ENCODE data around the gene C1orf216. TPM values are rescaled to one million over a fixed set of nuclear protein-coding genes. Genes with fewer than 3 reads are reported as not detected.
"Not testable (repeated sequence)": the region's sequence is repeated elsewhere in the genome, so short reads cannot be mapped to it uniquely, and the experiment has no call there.

The C1orf216 gene
- total RNA-seq, 1 experiment from 2014 or later = 13.4 TPM

DNA sequence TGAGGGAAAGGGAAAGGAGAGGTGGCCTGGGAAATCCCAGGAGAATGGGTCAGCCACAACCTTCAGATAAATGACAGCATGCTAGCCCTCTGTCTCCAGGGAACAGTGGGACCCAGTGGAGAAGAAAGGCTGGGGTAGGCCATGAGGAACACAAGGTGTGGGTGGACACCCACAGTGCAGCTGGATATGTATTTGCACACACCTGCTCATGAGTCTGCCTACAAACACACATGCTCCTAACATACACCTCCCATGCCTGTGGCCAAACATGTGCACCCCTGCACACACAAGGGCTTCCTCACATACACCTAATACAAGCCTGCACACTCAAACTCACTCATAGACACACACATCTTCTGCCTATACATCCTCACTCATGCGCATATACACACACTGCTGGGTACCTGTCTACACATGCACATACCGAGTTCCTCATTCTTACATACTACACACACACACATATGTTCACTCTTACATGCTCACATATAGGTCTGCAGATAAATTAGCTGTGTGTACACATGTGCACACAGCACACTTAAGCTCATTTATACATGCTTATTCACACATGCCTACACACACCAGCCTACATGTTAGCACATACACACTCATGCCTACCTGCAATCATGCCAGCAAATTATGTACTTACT lies 3.6 kb downstream of the C1orf216 start:
- POLR2A ChIA-PET (ENCODE audit: unreplicated experiment) = no interaction called here

DNA sequence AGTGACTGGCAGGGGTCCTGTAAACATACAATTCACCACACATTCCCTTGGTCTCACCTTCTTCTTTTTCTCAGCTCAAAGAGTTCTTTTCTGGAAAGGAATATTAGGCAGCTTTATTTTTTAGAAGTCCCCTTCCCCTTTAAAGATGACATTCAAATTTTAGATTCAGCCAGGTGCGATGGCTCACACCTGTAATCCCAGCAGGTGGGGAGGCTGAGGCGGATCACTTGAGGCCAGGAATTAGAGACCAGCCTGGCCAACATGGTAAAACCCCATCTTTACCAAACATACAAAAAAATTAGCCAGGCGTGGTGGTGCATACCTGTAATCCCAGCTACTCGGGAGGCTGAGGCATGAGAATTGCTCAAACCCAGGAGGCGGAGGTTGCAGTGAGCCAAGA lies 7.6 kb downstream of the C1orf216 start:
- H4K20me1 ChIP-seq (ENCODE audit: low read length); POLR2A ChIA-PET (ENCODE audit: unreplicated experiment); BruUV-seq (replicated peaks); CTCF ChIA-PET; H3K9me3 ChIP-seq (ENCODE audit: low read length); H2AFZ ChIP-seq (ENCODE audit: low read length); H3K4me3 ChIP-seq (ENCODE audit: low read length); intact Hi-C loops (cut with micrococcal nuclease); H3K4me2 ChIP-seq (ENCODE audit: low read length); H3K27ac ChIP-seq (ENCODE audit: low read length); H3F3A ChIP-seq (ENCODE audit: low read length, unreplicated experiment); H3K27me3 ChIP-seq (ENCODE audit: low read length); ATAC-seq; H3K4me1 ChIP-seq (ENCODE audit: insufficient read depth, low read length); H3K36me3 ChIP-seq (ENCODE audit: low read depth, low read length); DNase-seq; H3K9me2 ChIP-seq (replicated peaks; ENCODE audit: low read length); H3K9ac ChIP-seq (ENCODE audit: low read length): not testable (repeated sequence)
- H3K79me2 ChIP-seq (ENCODE audit: low read length) = peaks cover 14% of the 10 kb centered on the region; the same call in 1 of the 2 replicates

More for the DNA sequence above, 3.6 kb downstream of the C1orf216 start:
- BruUV-seq (replicated peaks) = no TSS peak
- ATAC-seq (no peak), DNase-seq (no peak)
- no peaks in the 10 kb centered on the region for H3K9me2 ChIP-seq (replicated peaks; ENCODE audit: low read length)
- TF ChIP-seq CTCF (conservative IDR thresholded peaks at IDR 0.05; ENCODE audit: low read depth, low read length) (no peak), EZH2 (IDR thresholded peaks at IDR 0.05; ENCODE audit: low read length, unreplicated experiment) (no peak), EZH2phosphoT487 (IDR thresholded peaks at IDR 0.05; ENCODE audit: borderline replicate concordance, low read length) (no peak)
- no peaks in the 10 kb centered on the region for H3F3A ChIP-seq (ENCODE audit: low read length, unreplicated experiment)
- H3K36me3 ChIP-seq (ENCODE audit: low read depth, low read length) = 0 out of 2 replicates have a peak, but pooled peaks cover 6% of the 10 kb centered on the region
- H3K4me3 ChIP-seq (ENCODE audit: low read length) = no peak overlapping the region
- H3K9me3 ChIP-seq (ENCODE audit: low read length) = no peaks in the 10 kb centered on the region
- intact Hi-C loops (cut with micrococcal nuclease) = loop anchor here (1.0 to 5.0 kb wide), 2 partner anchors 73 to 146 kb away; partner anchors contain the start of gene PSMB2
- no peak overlapping the region for H3K27ac ChIP-seq (ENCODE audit: low read length)
- no peak overlapping the region for H3K9ac ChIP-seq (ENCODE audit: low read length)
- peaks cover 23% of the 10 kb centered on the region for H3K4me1 ChIP-seq (ENCODE audit: insufficient read depth, low read length)
- 0 out of 2 replicates have a peak overlapping the region, but pooled peaks have one; percentile 0 for H3K4me2 ChIP-seq (ENCODE audit: low read length)
- peaks cover 35% of the 10 kb centered on the region for H3K79me2 ChIP-seq (ENCODE audit: low read length)
- H3K27me3 ChIP-seq (ENCODE audit: low read length) = no peaks in the 10 kb centered on the region
- CTCF ChIA-PET = interaction anchor here (0.5 to 1.6 kb wide), 9 partner anchors 13 to 653 kb away, joined by 3 to 10 read pairs (median 4); no protein-coding TSS in a partner anchor
- no peak overlapping the region for H2AFZ ChIP-seq (ENCODE audit: low read length)
- peaks cover 4% of the 10 kb centered on the region; the same call in 1 of the 2 replicates for H4K20me1 ChIP-seq (ENCODE audit: low read length)

DNA sequence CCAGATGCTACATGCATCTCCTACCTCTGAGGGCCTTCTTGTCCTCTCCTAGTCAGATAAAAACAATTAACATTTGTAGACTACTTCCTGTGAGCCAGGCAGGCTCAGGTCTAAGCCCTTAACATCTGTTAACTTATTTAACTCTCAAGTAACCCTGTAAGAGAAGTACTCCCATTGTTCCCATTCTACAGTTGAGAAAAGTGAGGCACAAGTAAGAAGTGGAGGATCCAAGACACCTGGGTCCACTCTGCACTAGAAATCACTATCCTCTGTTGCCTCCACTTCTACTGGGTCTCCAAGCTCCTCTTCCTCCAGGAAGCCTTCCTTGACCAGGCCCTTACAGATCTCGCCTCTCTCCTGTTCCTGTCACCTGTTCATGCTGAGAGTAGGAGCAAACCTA lies 9.7 kb downstream of the C1orf216 start:
- TF ChIP-seq EZH2 (IDR thresholded peaks at IDR 0.05; ENCODE audit: low read length, unreplicated experiment) (no peak), CTCF (conservative IDR thresholded peaks at IDR 0.05; ENCODE audit: low read depth, low read length) (no peak), EZH2phosphoT487 (IDR thresholded peaks at IDR 0.05; ENCODE audit: borderline replicate concordance, low read length) (no peak)
- Histone ChIP-seq H3K9ac (ENCODE audit: low read length) (no peak overlapping the region), H3K36me3 (ENCODE audit: low read depth, low read length) (no peaks in the 10 kb centered on the region), H3K9me3 (ENCODE audit: low read length) (no peaks in the 10 kb centered on the region), H3K4me1 (ENCODE audit: insufficient read depth, low read length) (no peaks in the 10 kb centered on the region), H3K4me3 (ENCODE audit: low read length) (no peak overlapping the region), H3K4me2 (ENCODE audit: low read length) (no peak overlapping the region), H3K79me2 (ENCODE audit: low read length) (no peaks in the 10 kb centered on the region), H3K9me2 (replicated peaks; ENCODE audit: low read length) (no peaks in the 10 kb centered on the region), H3K27me3 (ENCODE audit: low read length) (no peaks in the 10 kb centered on the region), H2AFZ (ENCODE audit: low read length) (no peak overlapping the region), H3F3A (ENCODE audit: low read length, unreplicated experiment) (no peaks in the 10 kb centered on the region), H3K27ac (ENCODE audit: low read length) (no peak overlapping the region), H4K20me1 (ENCODE audit: low read length) (no peaks in the 10 kb centered on the region)
- POLR2A ChIA-PET (ENCODE audit: unreplicated experiment) = no interaction called here
- intact Hi-C loops (cut with micrococcal nuclease) = no loop called here
- DNase-seq = no peak
- BruUV-seq (replicated peaks) = no TSS peak
- ATAC-seq = peak; percentile 20; the same call in 1 of the 2 replicates
- CTCF ChIA-PET = no interaction called here
